Esophagus squamous epithelium (tissue), 4 donors: ENCODE data around the gene HNF4A.

Experiments used
- POLR2A ChIP-seq, 4 donors: fragments of 450-650 bp; IDR thresholded peaks; one replicate each; pipeline ENCODE4 v1.6.1; 2017; ENCODE audit warnings: antibody characterized with exemption in 4 of 4, mild to moderate bottlenecking in 4 of 4, moderate library complexity in 3 of 4
- TF ChIP-seq, protein P1 (sequence below), 6 experiments: fragments of 450-650 bp in 4 of 6; fragments of 200-600 bp in 2 of 6; sonication (generic) in 2 of 6; IDR thresholded peaks; one replicate each; pipeline ENCODE4 v1.5.1; 2016 to 2019; ENCODE audit warnings: antibody characterized with exemption in 6 of 6, mild to moderate bottlenecking in 4 of 6, moderate library complexity in 4 of 6

DNA sequence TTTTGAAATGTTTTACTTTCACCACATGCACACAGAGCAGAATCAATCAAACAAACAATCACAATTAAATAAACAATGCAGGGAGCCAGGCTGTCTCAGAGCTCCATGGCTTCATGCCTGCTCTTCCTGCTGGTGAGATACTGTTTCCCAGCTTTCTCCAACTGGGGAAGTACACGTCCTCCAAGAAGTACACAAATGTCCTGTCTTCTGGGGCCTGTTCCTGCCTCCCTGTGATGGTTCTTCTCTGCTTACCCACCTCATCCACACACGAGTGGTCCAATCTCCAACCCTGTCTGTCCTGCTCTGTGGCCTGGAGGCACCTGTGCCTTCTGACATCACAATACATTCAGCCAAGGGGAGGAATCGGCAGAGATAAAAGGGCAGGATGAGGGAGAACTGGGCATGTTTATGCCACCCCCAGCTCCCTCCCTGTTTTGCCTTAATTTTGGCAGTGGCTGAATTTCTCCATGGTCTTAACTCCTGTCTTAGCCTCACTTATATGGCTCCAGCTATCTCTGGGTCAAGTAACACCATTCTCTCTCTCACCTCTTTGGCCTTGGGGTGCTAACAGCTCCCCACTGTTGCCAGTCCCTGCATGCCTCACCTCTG is 94.9 kb downstream of the HNF4A start:
- TF ChIP-seq, protein P1, sequence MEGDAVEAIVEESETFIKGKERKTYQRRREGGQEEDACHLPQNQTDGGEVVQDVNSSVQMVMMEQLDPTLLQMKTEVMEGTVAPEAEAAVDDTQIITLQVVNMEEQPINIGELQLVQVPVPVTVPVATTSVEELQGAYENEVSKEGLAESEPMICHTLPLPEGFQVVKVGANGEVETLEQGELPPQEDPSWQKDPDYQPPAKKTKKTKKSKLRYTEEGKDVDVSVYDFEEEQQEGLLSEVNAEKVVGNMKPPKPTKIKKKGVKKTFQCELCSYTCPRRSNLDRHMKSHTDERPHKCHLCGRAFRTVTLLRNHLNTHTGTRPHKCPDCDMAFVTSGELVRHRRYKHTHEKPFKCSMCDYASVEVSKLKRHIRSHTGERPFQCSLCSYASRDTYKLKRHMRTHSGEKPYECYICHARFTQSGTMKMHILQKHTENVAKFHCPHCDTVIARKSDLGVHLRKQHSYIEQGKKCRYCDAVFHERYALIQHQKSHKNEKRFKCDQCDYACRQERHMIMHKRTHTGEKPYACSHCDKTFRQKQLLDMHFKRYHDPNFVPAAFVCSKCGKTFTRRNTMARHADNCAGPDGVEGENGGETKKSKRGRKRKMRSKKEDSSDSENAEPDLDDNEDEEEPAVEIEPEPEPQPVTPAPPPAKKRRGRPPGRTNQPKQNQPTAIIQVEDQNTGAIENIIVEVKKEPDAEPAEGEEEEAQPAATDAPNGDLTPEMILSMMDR (IDR thresholded peaks at IDR 0.05): no peak
- no peak for TF ChIP-seq POLR2A (IDR thresholded peaks at IDR 0.05)
